Measurements from ENCODE around the gene HDAC10.

HDAC10 gene

DNA sequence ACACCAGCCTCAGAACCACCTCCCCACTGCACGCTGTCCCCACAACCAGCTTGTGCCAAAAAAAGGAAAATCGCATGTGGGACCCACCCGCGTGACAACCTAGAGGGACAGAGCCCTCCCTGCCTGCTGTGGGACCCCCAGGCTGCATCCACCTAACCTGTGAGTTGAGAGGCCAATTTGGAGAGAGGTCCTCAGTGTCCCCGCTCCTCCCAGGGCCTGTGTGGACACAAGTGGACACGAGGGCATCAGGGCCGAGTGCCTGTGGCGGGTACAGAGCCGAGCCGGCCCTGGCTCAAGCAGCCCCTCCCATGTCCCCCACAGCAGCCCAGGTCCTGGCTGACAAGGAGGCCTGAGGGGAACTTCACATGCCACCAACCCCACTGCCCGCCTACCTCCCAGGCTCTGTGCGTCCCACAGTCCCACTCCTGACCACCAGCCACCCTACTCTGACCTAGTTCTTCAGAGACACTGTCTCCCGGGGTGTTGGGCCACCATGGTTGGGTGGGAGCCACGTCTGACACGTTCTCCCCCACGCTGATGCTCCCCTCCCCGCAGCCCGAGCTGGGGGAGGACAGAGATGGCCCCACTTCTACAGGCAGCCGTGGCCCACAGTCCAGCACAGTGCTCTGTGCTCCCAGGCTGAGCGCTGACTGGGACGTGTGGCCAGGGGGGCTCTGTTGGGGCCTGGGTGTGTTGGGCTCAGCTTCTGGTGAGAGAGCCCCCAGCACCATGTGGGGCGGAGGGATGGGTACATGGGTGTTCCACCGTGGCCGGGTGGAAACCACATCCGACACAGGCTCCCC lies 31.1 kb downstream of the HDAC10 start:
- Histone ChIP-seq H2BK12ac (ENCODE audit: low read length) (no peak overlapping the region), H3K36me3 (ENCODE audit: control insufficient read depth in 1 of 2, insufficient read depth in 2 of 2, low read length in 2 of 2) (peaks cover 89% of the 10 kb centered on the region in 2 experiments), H3K27me3 (ENCODE audit: insufficient read depth, low read length) (no peaks in the 10 kb centered on the region), H3K4ac (ENCODE audit: low read depth, low read length) (no peak overlapping the region), H2BK5ac (ENCODE audit: low read depth, low read length, poor library complexity) (no peak overlapping the region), H4K91ac (ENCODE audit: low read depth, low read length) (no peak overlapping the region), H3K18ac (ENCODE audit: low read length) (no peak overlapping the region), H3K4me1 (ENCODE audit: control insufficient read depth in 1 of 2, insufficient read depth in 2 of 2, low read length in 2 of 2) (no peaks in the 10 kb centered on the region), H3K4me3 (ENCODE audit: low read depth, low read length) (no peak overlapping the region), H3K9ac (ENCODE audit: low read length) (no peak overlapping the region), H4K12ac (ENCODE audit: low read depth, low read length) (no peak overlapping the region), H3K27ac (ENCODE audit: low read depth, low read length) (no peak overlapping the region), H3K9me3 (ENCODE audit: insufficient read depth, low read depth, low read length) (peaks cover 10% of the 10 kb centered on the region), H2BK120ac (ENCODE audit: insufficient read depth, low read length, poor library complexity) (no peak overlapping the region), H2AK5ac (ENCODE audit: low read length) (no peak overlapping the region), H3K4me2 (ENCODE audit: low read length) (no peak overlapping the region), H3K23ac (ENCODE audit: low read length) (no peak overlapping the region), H3K79me1 (ENCODE audit: low read length) (no peaks in the 10 kb centered on the region), H4K8ac (ENCODE audit: low read depth, low read length) (no peak overlapping the region), H3K14ac (ENCODE audit: low read length) (no peak overlapping the region), H3K79me2 (ENCODE audit: control insufficient read depth, insufficient read depth, low read length, poor library complexity) (no peaks in the 10 kb centered on the region), H2AFZ (ENCODE audit: insufficient read depth, low read length, poor library complexity) (no peak overlapping the region)
- DNase-seq, result no peak
- no CpG with 5 or more reads among the region's 25 CpGs for WGBS (ENCODE audit: extremely low coverage, insufficient coverage, insufficient read length)

DNA sequence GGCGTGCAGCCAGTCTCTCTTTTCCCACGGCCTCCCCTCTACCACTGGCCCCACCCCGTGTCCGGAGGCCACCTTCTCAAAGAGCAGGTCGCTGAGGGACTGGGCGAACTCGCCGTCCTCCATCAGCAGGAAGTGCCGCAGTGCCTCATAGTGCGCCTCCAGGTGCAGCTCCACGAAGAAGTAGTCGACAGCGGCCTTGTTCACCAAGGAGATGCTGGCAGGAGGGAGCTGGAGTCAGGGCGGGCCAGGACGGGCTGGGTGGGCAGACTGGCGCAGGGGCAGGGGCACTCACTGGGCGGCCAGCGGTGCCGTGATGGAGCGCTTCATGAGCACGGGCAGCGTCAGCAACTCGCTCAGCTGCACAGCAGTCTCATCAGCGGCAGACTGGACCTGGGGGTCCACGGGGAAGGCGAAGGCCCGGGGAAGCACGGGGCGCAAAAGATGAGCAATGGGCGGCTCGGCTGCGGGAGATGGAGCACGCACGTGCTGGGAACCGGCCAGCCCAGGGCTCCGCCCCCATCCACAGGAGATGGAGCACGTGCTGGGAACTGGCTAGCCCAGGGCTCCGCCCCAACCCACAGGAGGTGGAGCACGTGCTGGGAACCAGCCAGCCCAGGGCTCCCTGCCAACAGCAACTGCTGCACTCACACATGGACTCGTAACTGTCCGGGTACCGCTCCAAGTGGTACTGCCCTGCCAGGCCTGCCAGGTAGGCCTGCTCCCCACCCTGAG lies 31.9 kb downstream of the HDAC10 start:
- no peak overlapping the region for H3K4ac ChIP-seq (ENCODE audit: low read depth, low read length)
- no peak overlapping the region for H4K91ac ChIP-seq (ENCODE audit: low read depth, low read length)
- H2BK120ac ChIP-seq (ENCODE audit: insufficient read depth, low read length, poor library complexity), result no peak overlapping the region
- no peaks in the 10 kb centered on the region for H3K79me1 ChIP-seq (ENCODE audit: low read length)
- H2AFZ ChIP-seq (ENCODE audit: insufficient read depth, low read length, poor library complexity), result no peak overlapping the region
- no peaks in the 10 kb centered on the region for H3K27me3 ChIP-seq (ENCODE audit: insufficient read depth, low read length)
- H3K14ac ChIP-seq (ENCODE audit: low read length), result no peak overlapping the region
- no peak overlapping the region for H2BK12ac ChIP-seq (ENCODE audit: low read length)
- no peaks in the 10 kb centered on the region for H3K4me1 ChIP-seq (ENCODE audit: control insufficient read depth in 1 of 2, insufficient read depth in 2 of 2, low read length in 2 of 2)
- no peak overlapping the region for H2BK5ac ChIP-seq (ENCODE audit: low read depth, low read length, poor library complexity)
- H2AK5ac ChIP-seq (ENCODE audit: low read length), result no peak overlapping the region
- no peak overlapping the region for H4K8ac ChIP-seq (ENCODE audit: low read depth, low read length)
- peaks cover 90 to 91% of the 10 kb centered on the region in 2 experiments for H3K36me3 ChIP-seq (ENCODE audit: control insufficient read depth in 1 of 2, insufficient read depth in 2 of 2, low read length in 2 of 2)
- H3K79me2 ChIP-seq (ENCODE audit: control insufficient read depth, insufficient read depth, low read length, poor library complexity), result no peaks in the 10 kb centered on the region
- H3K27ac ChIP-seq (ENCODE audit: low read depth, low read length), result no peak overlapping the region
- no peak overlapping the region for H3K18ac ChIP-seq (ENCODE audit: low read length)
- peak in 1 of 2 donors; percentile 18 for DNase-seq
- no peak overlapping the region for H4K12ac ChIP-seq (ENCODE audit: low read depth, low read length)
- H3K4me3 ChIP-seq (ENCODE audit: low read depth, low read length), result no peak overlapping the region
- peaks cover 10% of the 10 kb centered on the region for H3K9me3 ChIP-seq (ENCODE audit: insufficient read depth, low read depth, low read length)
- H3K4me2 ChIP-seq (ENCODE audit: low read length), result no peak overlapping the region
- WGBS (ENCODE audit: extremely low coverage, insufficient coverage, insufficient read length), result no CpG with 5 or more reads among the region's 42 CpGs
- H3K9ac ChIP-seq (ENCODE audit: low read length), result no peak overlapping the region
- no peak overlapping the region for H3K23ac ChIP-seq (ENCODE audit: low read length)

GRCh38 chr22:50218153-50218995 lies 32.7 kb downstream of the HDAC10 start:
- Histone ChIP-seq H3K79me2 (ENCODE audit: control insufficient read depth, insufficient read depth, low read length, poor library complexity) (no peaks in the 10 kb centered on the region), H3K4me1 (ENCODE audit: control insufficient read depth in 1 of 2, insufficient read depth in 2 of 2, low read length in 2 of 2) (no peaks in the 10 kb centered on the region), H3K27me3 (ENCODE audit: insufficient read depth, low read length) (no peaks in the 10 kb centered on the region), H3K9ac (ENCODE audit: low read length) (no peak overlapping the region), H2BK5ac (ENCODE audit: low read depth, low read length, poor library complexity) (no peak overlapping the region), H3K18ac (ENCODE audit: low read length) (no peak overlapping the region), H3K79me1 (ENCODE audit: low read length) (no peaks in the 10 kb centered on the region), H2AFZ (ENCODE audit: insufficient read depth, low read length, poor library complexity) (no peak overlapping the region), H3K14ac (ENCODE audit: low read length) (no peak overlapping the region), H2BK12ac (ENCODE audit: low read length) (no peak overlapping the region), H3K4ac (ENCODE audit: low read depth, low read length) (no peak overlapping the region), H3K9me3 (ENCODE audit: insufficient read depth, low read depth, low read length) (peaks cover 10% of the 10 kb centered on the region), H4K12ac (ENCODE audit: low read depth, low read length) (no peak overlapping the region), H2BK120ac (ENCODE audit: insufficient read depth, low read length, poor library complexity) (no peak overlapping the region), H3K23ac (ENCODE audit: low read length) (no peak overlapping the region), H3K27ac (ENCODE audit: low read depth, low read length) (no peak overlapping the region), H3K4me3 (ENCODE audit: low read depth, low read length) (no peak overlapping the region), H2AK5ac (ENCODE audit: low read length) (no peak overlapping the region), H4K8ac (ENCODE audit: low read depth, low read length) (no peak overlapping the region), H3K36me3 (ENCODE audit: control insufficient read depth in 1 of 2, insufficient read depth in 2 of 2, low read length in 2 of 2) (peaks cover 90% of the 10 kb centered on the region in 2 experiments), H3K4me2 (ENCODE audit: low read length) (no peak overlapping the region), H4K91ac (ENCODE audit: low read depth, low read length) (no peak overlapping the region)
- DNase-seq, result no peak
- WGBS (ENCODE audit: extremely low coverage, insufficient coverage, insufficient read length), result no CpG with 5 or more reads among the region's 43 CpGs

GRCh38 chr22:50217543-50218152 lies 33.4 kb downstream of the HDAC10 start:
- Histone ChIP-seq H2BK12ac (ENCODE audit: low read length) (no peak overlapping the region), H2BK120ac (ENCODE audit: insufficient read depth, low read length, poor library complexity) (no peak overlapping the region), H2AFZ (ENCODE audit: insufficient read depth, low read length, poor library complexity) (no peak overlapping the region), H3K4ac (ENCODE audit: low read depth, low read length) (no peak overlapping the region), H3K9ac (ENCODE audit: low read length) (no peak overlapping the region), H3K18ac (ENCODE audit: low read length) (no peak overlapping the region), H3K36me3 (ENCODE audit: control insufficient read depth in 1 of 2, insufficient read depth in 2 of 2, low read length in 2 of 2) (peaks cover 90% of the 10 kb centered on the region in 2 experiments), H4K12ac (ENCODE audit: low read depth, low read length) (no peak overlapping the region), H3K4me1 (ENCODE audit: control insufficient read depth in 1 of 2, insufficient read depth in 2 of 2, low read length in 2 of 2) (no peaks in the 10 kb centered on the region), H3K14ac (ENCODE audit: low read length) (no peak overlapping the region), H3K4me2 (ENCODE audit: low read length) (no peak overlapping the region), H3K27me3 (ENCODE audit: insufficient read depth, low read length) (no peaks in the 10 kb centered on the region), H4K8ac (ENCODE audit: low read depth, low read length) (no peak overlapping the region), H3K27ac (ENCODE audit: low read depth, low read length) (no peak overlapping the region), H3K9me3 (ENCODE audit: insufficient read depth, low read depth, low read length) (peaks cover 11% of the 10 kb centered on the region), H2BK5ac (ENCODE audit: low read depth, low read length, poor library complexity) (no peak overlapping the region), H3K23ac (ENCODE audit: low read length) (no peak overlapping the region), H3K79me1 (ENCODE audit: low read length) (no peaks in the 10 kb centered on the region), H4K91ac (ENCODE audit: low read depth, low read length) (no peak overlapping the region), H3K4me3 (ENCODE audit: low read depth, low read length) (no peak overlapping the region), H3K79me2 (ENCODE audit: control insufficient read depth, insufficient read depth, low read length, poor library complexity) (no peaks in the 10 kb centered on the region), H2AK5ac (ENCODE audit: low read length) (no peak overlapping the region)
- WGBS (ENCODE audit: extremely low coverage, insufficient coverage, insufficient read length), result no CpG with 5 or more reads among the region's 21 CpGs
- DNase-seq, result no peak
